ENCODE measurements around the gene TBC1D4. TPM values are rescaled to one million over a fixed set of nuclear protein-coding genes. Genes with fewer than 3 reads are reported as not detected.
A peak's percentile ranks its signal among the peaks of the same experiment; 100 is the strongest.

TBC1D4 gene
- total and polyA plus RNA-seq, 2 experiments from 2014 or later: 18.7 to 38.2 TPM

DNA sequence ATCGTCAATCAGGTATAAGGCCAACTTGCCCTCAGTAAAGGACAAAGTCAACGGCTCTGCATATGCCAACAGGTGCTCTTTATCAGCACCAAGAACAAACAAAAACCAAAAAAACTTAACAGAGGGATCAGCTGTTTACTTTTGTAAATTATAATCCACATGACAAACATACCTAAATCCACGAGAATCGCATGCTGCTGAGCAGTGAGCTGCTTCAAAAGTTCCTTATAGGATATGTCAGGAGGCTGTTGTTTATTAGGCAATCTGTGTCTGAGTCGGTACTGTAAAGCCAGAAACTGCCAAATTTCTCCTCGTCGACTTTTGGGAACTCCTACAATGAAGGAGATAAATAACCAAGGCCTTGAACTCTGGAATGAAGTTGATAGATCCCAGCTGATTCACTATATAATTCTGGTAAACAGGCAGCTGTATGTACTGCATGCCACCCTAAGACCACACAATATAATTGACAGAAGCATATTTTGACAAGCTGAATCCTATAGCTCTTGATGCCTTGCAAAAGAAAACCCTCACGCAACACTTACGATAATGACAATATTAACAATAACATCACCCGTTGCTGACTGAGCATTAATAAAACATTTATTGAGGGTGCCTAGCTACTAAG lies 179.8 kb downstream of the TBC1D4 start:
- no peak for DNase-seq (ENCODE audit: low spot score)
- Histone ChIP-seq H3K4me2 (no peak overlapping the region), H3K27me3 (ENCODE audit: insufficient read depth) (no peaks in the 10 kb centered on the region), H4K20me1 (replicated peaks; ENCODE audit: insufficient read depth) (no peaks in the 10 kb centered on the region), H3F3A (replicated peaks; ENCODE audit: low read depth) (no peaks in the 10 kb centered on the region), H3K79me2 (replicated peaks; ENCODE audit: insufficient read depth) (no peaks in the 10 kb centered on the region), H3K4me3 (no peak overlapping the region), H3K36me3 (ENCODE audit: insufficient read depth) (no peaks in the 10 kb centered on the region), H3K27ac (ENCODE audit: low read depth) (peak overlapping the region; percentile 39; the same call in 1 of the 2 replicates), H2AFZ (no peak overlapping the region), H3K9me2 (ENCODE audit: insufficient read depth) (no peaks in the 10 kb centered on the region), H3K4me1 (ENCODE audit: insufficient read depth) (no peaks in the 10 kb centered on the region)
- TF ChIP-seq STAT1 (IDR thresholded peaks at IDR 0.05; ENCODE audit: unreplicated experiment) (no peak), EZH2phosphoT487 (IDR thresholded peaks at IDR 0.05; ENCODE audit: unreplicated experiment) (no peak), ZNF114 (CRISPR knock-in tag; IDR thresholded peaks at IDR 0.05) (no peak), CREB1 (CRISPR knock-in tag; IDR thresholded peaks at IDR 0.05; ENCODE audit: low read depth) (no peak), ZNF331 (CRISPR knock-in tag; IDR thresholded peaks at IDR 0.05; ENCODE audit: low read depth) (no peak), POLR2AphosphoS5 (IDR thresholded peaks at IDR 0.05; ENCODE audit: low read depth) (no peak), NANOG (IDR thresholded peaks at IDR 0.05; ENCODE audit: borderline replicate concordance) (no peak), EZH2 (IDR thresholded peaks at IDR 0.05; ENCODE audit: low read depth, unreplicated experiment) (no peak), JUNB (IDR thresholded peaks at IDR 0.05; ENCODE audit: unreplicated experiment) (no peak)
- TF ChIP-seq, protein P1, sequence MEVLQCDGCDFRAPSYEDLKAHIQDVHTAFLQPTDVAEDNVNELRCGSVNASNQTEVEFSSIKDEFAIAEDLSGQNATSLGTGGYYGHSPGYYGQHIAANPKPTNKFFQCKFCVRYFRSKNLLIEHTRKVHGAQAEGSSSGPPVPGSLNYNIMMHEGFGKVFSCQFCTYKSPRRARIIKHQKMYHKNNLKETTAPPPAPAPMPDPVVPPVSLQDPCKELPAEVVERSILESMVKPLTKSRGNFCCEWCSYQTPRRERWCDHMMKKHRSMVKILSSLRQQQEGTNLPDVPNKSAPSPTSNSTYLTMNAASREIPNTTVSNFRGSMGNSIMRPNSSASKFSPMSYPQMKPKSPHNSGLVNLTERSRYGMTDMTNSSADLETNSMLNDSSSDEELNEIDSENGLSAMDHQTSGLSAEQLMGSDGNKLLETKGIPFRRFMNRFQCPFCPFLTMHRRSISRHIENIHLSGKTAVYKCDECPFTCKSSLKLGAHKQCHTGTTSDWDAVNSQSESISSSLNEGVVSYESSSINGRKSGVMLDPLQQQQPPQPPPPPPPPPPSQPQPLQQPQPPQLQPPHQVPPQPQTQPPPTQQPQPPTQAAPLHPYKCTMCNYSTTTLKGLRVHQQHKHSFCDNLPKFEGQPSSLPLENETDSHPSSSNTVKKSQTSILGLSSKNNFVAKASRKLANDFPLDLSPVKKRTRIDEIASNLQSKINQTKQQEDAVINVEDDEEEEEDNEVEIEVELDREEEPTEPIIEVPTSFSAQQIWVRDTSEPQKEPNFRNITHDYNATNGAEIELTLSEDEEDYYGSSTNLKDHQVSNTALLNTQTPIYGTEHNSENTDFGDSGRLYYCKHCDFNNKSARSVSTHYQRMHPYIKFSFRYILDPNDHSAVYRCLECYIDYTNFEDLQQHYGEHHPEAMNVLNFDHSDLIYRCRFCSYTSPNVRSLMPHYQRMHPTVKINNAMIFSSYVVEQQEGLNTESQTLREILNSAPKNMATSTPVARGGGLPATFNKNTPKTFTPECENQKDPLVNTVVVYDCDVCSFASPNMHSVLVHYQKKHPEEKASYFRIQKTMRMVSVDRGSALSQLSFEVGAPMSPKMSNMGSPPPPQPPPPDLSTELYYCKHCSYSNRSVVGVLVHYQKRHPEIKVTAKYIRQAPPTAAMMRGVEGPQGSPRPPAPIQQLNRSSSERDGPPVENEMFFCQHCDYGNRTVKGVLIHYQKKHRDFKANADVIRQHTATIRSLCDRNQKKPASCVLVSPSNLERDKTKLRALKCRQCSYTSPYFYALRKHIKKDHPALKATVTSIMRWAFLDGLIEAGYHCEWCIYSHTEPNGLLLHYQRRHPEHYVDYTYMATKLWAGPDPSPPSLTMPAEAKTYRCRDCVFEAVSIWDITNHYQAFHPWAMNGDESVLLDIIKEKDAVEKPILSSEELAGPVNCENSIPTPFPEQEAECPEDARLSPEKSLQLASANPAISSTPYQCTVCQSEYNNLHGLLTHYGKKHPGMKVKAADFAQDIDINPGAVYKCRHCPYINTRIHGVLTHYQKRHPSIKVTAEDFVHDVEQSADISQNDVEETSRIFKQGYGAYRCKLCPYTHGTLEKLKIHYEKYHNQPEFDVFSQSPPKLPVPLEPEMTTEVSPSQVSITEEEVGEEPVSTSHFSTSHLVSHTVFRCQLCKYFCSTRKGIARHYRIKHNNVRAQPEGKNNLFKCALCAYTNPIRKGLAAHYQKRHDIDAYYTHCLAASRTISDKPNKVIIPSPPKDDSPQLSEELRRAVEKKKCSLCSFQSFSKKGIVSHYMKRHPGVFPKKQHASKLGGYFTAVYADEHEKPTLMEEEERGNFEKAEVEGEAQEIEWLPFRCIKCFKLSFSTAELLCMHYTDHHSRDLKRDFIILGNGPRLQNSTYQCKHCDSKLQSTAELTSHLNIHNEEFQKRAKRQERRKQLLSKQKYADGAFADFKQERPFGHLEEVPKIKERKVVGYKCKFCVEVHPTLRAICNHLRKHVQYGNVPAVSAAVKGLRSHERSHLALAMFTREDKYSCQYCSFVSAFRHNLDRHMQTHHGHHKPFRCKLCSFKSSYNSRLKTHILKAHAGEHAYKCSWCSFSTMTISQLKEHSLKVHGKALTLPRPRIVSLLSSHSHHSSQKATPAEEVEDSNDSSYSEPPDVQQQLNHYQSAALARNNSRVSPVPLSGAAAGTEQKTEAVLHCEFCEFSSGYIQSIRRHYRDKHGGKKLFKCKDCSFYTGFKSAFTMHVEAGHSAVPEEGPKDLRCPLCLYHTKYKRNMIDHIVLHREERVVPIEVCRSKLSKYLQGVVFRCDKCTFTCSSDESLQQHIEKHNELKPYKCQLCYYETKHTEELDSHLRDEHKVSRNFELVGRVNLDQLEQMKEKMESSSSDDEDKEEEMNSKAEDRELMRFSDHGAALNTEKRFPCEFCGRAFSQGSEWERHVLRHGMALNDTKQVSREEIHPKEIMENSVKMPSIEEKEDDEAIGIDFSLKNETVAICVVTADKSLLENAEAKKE (CRISPR knock-in tag; IDR thresholded peaks at IDR 0.05): no peak
- TF ChIP-seq, protein P2, sequence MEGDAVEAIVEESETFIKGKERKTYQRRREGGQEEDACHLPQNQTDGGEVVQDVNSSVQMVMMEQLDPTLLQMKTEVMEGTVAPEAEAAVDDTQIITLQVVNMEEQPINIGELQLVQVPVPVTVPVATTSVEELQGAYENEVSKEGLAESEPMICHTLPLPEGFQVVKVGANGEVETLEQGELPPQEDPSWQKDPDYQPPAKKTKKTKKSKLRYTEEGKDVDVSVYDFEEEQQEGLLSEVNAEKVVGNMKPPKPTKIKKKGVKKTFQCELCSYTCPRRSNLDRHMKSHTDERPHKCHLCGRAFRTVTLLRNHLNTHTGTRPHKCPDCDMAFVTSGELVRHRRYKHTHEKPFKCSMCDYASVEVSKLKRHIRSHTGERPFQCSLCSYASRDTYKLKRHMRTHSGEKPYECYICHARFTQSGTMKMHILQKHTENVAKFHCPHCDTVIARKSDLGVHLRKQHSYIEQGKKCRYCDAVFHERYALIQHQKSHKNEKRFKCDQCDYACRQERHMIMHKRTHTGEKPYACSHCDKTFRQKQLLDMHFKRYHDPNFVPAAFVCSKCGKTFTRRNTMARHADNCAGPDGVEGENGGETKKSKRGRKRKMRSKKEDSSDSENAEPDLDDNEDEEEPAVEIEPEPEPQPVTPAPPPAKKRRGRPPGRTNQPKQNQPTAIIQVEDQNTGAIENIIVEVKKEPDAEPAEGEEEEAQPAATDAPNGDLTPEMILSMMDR (conservative IDR thresholded peaks at IDR 0.05; ENCODE audit: low read depth in 2 of 2): no peak
- TF ChIP-seq, protein P3, sequence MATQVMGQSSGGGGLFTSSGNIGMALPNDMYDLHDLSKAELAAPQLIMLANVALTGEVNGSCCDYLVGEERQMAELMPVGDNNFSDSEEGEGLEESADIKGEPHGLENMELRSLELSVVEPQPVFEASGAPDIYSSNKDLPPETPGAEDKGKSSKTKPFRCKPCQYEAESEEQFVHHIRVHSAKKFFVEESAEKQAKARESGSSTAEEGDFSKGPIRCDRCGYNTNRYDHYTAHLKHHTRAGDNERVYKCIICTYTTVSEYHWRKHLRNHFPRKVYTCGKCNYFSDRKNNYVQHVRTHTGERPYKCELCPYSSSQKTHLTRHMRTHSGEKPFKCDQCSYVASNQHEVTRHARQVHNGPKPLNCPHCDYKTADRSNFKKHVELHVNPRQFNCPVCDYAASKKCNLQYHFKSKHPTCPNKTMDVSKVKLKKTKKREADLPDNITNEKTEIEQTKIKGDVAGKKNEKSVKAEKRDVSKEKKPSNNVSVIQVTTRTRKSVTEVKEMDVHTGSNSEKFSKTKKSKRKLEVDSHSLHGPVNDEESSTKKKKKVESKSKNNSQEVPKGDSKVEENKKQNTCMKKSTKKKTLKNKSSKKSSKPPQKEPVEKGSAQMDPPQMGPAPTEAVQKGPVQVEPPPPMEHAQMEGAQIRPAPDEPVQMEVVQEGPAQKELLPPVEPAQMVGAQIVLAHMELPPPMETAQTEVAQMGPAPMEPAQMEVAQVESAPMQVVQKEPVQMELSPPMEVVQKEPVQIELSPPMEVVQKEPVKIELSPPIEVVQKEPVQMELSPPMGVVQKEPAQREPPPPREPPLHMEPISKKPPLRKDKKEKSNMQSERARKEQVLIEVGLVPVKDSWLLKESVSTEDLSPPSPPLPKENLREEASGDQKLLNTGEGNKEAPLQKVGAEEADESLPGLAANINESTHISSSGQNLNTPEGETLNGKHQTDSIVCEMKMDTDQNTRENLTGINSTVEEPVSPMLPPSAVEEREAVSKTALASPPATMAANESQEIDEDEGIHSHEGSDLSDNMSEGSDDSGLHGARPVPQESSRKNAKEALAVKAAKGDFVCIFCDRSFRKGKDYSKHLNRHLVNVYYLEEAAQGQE (IDR thresholded peaks at IDR 0.05; ENCODE audit: unreplicated experiment): no peak
- TF ChIP-seq, protein P4, sequence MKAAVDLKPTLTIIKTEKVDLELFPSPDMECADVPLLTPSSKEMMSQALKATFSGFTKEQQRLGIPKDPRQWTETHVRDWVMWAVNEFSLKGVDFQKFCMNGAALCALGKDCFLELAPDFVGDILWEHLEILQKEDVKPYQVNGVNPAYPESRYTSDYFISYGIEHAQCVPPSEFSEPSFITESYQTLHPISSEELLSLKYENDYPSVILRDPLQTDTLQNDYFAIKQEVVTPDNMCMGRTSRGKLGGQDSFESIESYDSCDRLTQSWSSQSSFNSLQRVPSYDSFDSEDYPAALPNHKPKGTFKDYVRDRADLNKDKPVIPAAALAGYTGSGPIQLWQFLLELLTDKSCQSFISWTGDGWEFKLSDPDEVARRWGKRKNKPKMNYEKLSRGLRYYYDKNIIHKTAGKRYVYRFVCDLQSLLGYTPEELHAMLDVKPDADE (IDR thresholded peaks at IDR 0.05): no peak
- no peak for ATAC-seq
- Mint-ChIP-seq H3K4me3 (no peak overlapping the region), H3K27ac (no peak overlapping the region), H3K36me3 (ENCODE audit: low read depth) (peaks cover 9% of the 10 kb centered on the region; the same call in 2 of the 3 replicates), H3K27me3 (ENCODE audit: insufficient read depth, low read depth, poor library complexity) (no peaks in the 10 kb centered on the region), H3K4me1 (peaks cover under 1% of the 10 kb centered on the region; the same call in 1 of the 3 replicates), H3K9me3 (no peaks in the 10 kb centered on the region)
